ENCODE results near the gene DUSP22.

Gene DUSP22

DNA sequence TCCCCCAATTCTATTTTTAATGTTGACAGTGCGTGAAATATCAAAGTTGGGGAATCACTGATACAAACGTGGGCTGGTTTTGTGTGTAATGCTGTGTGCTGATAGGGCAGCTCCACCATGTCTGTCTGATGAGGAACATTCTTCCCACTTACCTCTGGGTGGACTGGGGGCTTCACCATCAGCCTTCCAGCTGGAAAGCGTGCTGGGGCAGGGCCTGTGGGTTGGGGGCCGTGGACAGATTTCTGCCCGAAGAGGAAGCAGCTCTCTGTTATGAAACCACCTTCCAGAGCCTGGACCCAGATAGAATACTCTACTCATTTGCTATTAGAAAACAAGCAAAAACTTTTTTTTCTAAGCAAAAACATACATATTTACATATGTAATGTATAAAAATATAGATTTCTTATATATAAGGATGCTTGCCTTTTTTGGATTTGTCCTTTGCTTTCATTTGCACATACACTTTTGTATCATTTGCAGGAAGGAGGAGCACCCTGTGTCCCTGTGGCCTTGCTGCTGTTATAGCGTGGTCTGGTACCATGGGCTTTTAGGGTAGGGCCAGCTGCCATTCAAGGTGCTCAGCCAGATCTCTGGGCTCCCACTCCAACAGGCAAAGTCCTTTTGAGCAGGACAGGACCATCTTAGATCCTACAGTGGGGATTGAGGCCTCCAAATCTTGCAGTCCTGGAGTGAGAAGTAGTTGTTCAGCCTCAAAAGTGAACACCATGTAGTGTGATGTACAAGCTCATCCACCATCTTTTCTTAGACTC lies 48.1 kb downstream of the DUSP22 start:
- no peaks in the 10 kb centered on the region for H3K27me3 ChIP-seq (replicated peaks; ENCODE audit: control insufficient read depth, insufficient read depth, low read length)
- no peak overlapping the region for H3K4me3 ChIP-seq (replicated peaks; ENCODE audit: low read depth, low read length)
- DNase-seq (ENCODE audit: extremely low read depth, insufficient read length): no peak
- TF ChIP-seq CTCF (IDR thresholded peaks at IDR 0.05; ENCODE audit: insufficient read depth, low read length, poor library complexity, severe bottlenecking): no peak
- peaks cover 18% of the 10 kb centered on the region for H3K36me3 ChIP-seq (ENCODE audit: control insufficient read depth, insufficient read depth, low read length)

DNA sequence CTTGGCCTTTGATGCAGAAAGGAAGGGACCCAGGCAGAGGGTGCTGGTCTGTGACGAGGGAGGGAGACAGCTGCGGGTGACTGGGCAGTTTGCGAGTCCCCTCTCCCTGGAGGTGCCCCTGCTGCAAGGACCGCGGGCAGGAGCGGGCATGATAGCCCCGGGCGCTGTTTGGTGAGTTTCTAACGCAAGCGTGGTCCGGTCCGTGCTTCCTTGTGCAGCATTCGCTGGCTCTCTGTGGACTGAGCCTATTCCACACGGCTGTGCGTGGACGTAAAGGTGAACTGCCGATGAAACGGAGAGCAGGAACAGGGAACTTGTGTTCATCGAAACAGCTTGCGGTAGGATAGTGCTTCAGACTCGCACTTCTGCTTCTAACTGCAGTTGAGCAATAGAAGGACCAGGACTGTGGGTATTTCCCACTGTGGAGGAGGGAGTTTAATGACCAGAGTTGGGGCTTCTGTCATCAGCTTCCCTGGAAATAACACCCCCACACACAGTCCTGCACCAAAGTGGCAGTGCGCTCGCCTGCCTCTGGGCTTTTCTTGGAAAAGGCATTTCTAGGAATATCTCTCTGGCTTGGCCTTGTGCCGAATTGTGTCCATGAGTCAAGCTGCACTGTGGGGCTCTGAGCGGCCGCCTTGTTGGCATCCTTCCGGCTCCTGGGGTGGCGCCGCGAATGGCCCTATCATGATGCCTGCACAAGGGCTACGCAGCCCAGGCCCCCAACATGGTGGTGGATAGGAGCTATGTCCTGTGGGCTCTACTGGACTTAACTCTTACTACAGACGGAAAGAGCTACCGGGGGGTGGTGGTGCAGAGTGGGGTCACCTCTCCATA lies 48.9 kb downstream of the DUSP22 start:
- no peaks in the 10 kb centered on the region for H3K27me3 ChIP-seq (replicated peaks; ENCODE audit: control insufficient read depth, insufficient read depth, low read length)
- H3K36me3 ChIP-seq (ENCODE audit: control insufficient read depth, insufficient read depth, low read length): peaks cover 17% of the 10 kb centered on the region
- no peak for TF ChIP-seq CTCF (IDR thresholded peaks at IDR 0.05; ENCODE audit: insufficient read depth, low read length, poor library complexity, severe bottlenecking)
- DNase-seq (ENCODE audit: extremely low read depth, insufficient read length): no peak
- H3K4me3 ChIP-seq (replicated peaks; ENCODE audit: low read depth, low read length): no peak overlapping the region

DNA sequence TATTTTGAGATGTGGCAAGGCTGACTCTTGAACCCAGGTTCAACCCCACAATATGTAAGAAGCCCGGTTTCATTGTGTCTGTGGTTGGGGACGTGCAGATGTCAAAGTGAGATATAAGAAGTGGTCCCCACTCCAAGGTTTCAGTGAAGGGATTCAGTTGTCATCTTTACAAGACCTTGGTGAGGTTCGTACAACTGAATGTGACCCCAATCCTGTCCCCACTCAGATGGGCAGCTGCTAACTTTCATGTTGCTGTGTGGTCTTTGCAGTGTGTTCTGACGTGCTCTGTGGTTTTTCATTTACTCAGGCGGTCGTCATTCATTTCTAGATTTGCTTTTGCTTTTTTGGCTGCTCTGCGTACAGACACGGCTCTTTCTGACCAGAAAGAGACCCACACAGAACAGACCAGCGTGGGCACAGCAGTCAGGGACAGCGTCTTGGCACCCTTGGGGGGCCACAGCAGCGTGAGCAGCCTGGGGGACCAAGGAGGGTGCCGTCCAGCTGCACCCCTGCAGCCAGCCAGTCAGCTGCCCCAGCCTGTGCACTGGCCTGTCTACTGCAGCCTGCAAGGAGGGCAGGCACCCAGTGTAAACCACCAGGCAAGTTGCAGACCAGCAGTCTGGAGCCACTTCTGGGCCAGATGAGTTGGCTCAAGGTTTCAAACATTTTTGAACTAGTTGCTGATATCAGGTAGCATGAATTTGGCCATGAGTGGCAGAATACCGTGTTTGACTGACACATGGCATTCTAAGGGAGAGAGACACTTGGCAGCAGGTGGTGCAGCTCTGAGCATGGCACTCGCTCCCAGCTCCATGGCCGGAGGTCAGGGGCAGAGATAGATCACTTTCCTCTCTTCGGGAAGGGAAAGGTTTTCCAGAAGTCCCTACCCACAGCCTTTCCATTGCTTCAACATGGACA lies 49.9 kb downstream of the DUSP22 start:
- H3K4me3 ChIP-seq (replicated peaks; ENCODE audit: low read depth, low read length): no peak overlapping the region
- TF ChIP-seq CTCF (IDR thresholded peaks at IDR 0.05; ENCODE audit: insufficient read depth, low read length, poor library complexity, severe bottlenecking): no peak
- DNase-seq (ENCODE audit: extremely low read depth, insufficient read length): peak; percentile 79
- H3K36me3 ChIP-seq (ENCODE audit: control insufficient read depth, insufficient read depth, low read length): peaks cover 17% of the 10 kb centered on the region
- H3K27me3 ChIP-seq (replicated peaks; ENCODE audit: control insufficient read depth, insufficient read depth, low read length): no peaks in the 10 kb centered on the region

GRCh38 chr6:342832-343179 lies 50.5 kb downstream of the DUSP22 start:
- Histone ChIP-seq H3K36me3 (ENCODE audit: control insufficient read depth, insufficient read depth, low read length) (peaks cover 18% of the 10 kb centered on the region), H3K27me3 (replicated peaks; ENCODE audit: control insufficient read depth, insufficient read depth, low read length) (no peaks in the 10 kb centered on the region), H3K4me3 (replicated peaks; ENCODE audit: low read depth, low read length) (no peak overlapping the region)
- DNase-seq (ENCODE audit: extremely low read depth, insufficient read length): no peak
- TF ChIP-seq CTCF (IDR thresholded peaks at IDR 0.05; ENCODE audit: insufficient read depth, low read length, poor library complexity, severe bottlenecking): no peak

GRCh38 chr6:343226-343935 lies 51.1 kb downstream of the DUSP22 start:
- H3K4me3 ChIP-seq (replicated peaks; ENCODE audit: low read depth, low read length): no peak overlapping the region
- H3K36me3 ChIP-seq (ENCODE audit: control insufficient read depth, insufficient read depth, low read length): peaks cover 24% of the 10 kb centered on the region
- no peaks in the 10 kb centered on the region for H3K27me3 ChIP-seq (replicated peaks; ENCODE audit: control insufficient read depth, insufficient read depth, low read length)
- no peak for DNase-seq (ENCODE audit: extremely low read depth, insufficient read length)
- no peak for TF ChIP-seq CTCF (IDR thresholded peaks at IDR 0.05; ENCODE audit: insufficient read depth, low read length, poor library complexity, severe bottlenecking)
